Lung (tissue), 12 donors: ENCODE data around the gene C10orf67. TPM values are rescaled to one million over a fixed set of nuclear protein-coding genes. Genes with fewer than 3 reads are reported as not detected.

Experiments used
- ATAC-seq: fragments of 200-7000 bp; cut with Tn5 transposase; one replicate; pipeline ENCODE4 v1.9.1; 2020; ENCODE audit warnings: moderate number of reproducible peaks; ENCODE audit not compliant: insufficient read depth, low FRiP score
- DNase-seq, 3 donors: peaks; one replicate each; pipeline ENCODE4 v3.0.0-alpha.2; 2013 to 2017
- H3K27ac ChIP-seq, 2 donors: one replicate each; pipeline ENCODE4 v1.5.1; 2013; ENCODE audit warnings: mild to moderate bottlenecking in 2 of 2, moderate library complexity in 2 of 2, control low read depth in 1 of 2, inconsistent platforms in 1 of 2, low read depth in 1 of 2, low read length in 1 of 2
- H3K27me3 ChIP-seq, 3 donors: one replicate each; pipeline ENCODE4 v1.5.1; 2013; ENCODE audit warnings: low read length in 2 of 3; ENCODE audit not compliant: control insufficient read depth in 3 of 3, insufficient read depth in 3 of 3
- H3K36me3 ChIP-seq, 4 donors: one replicate each; pipeline ENCODE4 v1.5.1; 2013; ENCODE audit warnings: low read length in 4 of 4, mild to moderate bottlenecking in 1 of 4, moderate library complexity in 1 of 4; ENCODE audit not compliant: control insufficient read depth in 4 of 4, insufficient read depth in 4 of 4
- H3K4me1 ChIP-seq, 5 donors: one replicate each; pipeline ENCODE4 v1.5.1; 2013; ENCODE audit warnings: low read length in 5 of 5, mild to moderate bottlenecking in 2 of 5, moderate library complexity in 1 of 5; ENCODE audit not compliant: control insufficient read depth in 5 of 5, insufficient read depth in 5 of 5
- H3K4me3 ChIP-seq: one replicate; pipeline ENCODE4 v1.5.1; 2013; ENCODE audit warnings: mild to moderate bottlenecking, control low read depth, moderate library complexity
- H3K9ac ChIP-seq, 2 donors: one replicate each; pipeline ENCODE4 v1.5.1; 2013; ENCODE audit warnings: low read length in 2 of 2, control low read depth in 1 of 2; ENCODE audit not compliant: insufficient read depth in 1 of 2
- H3K9me3 ChIP-seq, 4 donors: one replicate each; pipeline ENCODE4 v1.5.1; 2013; ENCODE audit warnings: low read length in 3 of 4, mild to moderate bottlenecking in 1 of 4, moderate library complexity in 1 of 4; ENCODE audit not compliant: control insufficient read depth in 4 of 4, insufficient read depth in 3 of 4
- WGBS, 2 donors: extraction: QIAGEN DNeasy Blood & Tissue Kit; methylation state at CpG; one replicate each; pipeline ENCODE4 v1.1.7; 2013; 5-methylcytosine and 5-hydroxymethylcytosine counted together
- polyA plus RNA-seq, 2 donors: library from polyadenylated mRNA; stranded (reverse); fragments of 200-250 nt; gene quantifications; one replicate each; pipeline ENCODE4 v1.2.1, GENCODE V29; 2013
- total RNA-seq, 2 donors: library from RNA; depleted of rRNA in 1 of 2; stranded (reverse); fragments of >200 nt in 1 of 2; gene quantifications; one replicate each; pipeline ENCODE4 v1.2.1, GENCODE V29; 2014 to 2021
- TF ChIP-seq, protein P1 (sequence below): IDR thresholded peaks from 2 replicates; pipeline ENCODE4 v1.5.1; 2012; ENCODE audit warnings: mild to moderate bottlenecking; ENCODE audit errors: control extremely low read depth, extremely low read depth
- donor health status: control.
- donor health status: control.
- donor health status: Bipolar disorder and iron deficiency.
- donor health status: healthy.
- donor health status: DM: yes; HTN: yes; CAD: no.

C10orf67 gene
- total and polyA plus RNA-seq, 4 donors = 0.33 to 2.3 (median 0.91) TPM

DNA sequence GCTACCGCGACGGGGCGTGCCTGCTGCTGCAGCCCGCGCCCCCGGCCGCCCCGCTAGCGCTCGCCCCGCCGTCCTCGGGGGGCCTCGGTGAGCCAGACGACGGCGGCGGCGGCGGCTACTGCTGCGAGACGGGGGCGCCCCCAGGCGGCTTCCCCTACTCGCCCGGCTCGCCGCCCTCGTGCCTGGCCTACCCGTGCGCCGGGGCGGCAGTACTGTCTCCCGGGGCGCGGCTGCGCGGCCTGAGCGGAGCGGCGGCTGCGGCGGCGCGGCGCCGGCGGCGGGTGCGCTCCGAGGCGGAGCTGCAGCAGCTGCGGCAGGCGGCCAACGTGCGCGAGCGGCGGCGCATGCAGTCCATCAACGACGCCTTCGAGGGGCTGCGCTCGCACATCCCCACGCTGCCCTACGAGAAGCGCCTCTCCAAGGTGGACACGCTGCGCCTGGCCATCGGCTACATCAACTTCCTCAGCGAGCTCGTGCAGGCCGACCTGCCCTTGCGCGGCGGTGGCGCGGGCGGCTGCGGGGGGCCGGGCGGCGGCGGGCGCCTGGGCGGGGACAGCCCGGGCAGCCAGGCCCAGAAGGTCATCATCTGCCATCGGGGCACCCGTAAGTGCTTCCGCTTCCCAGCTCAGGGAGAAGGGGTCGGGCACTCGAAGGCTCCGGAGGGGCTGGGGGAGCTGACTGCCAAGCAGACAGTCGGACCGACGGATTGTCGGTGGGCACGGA is 151.7 kb downstream of the C10orf67 start:
- DNase-seq (peak; percentile 46 to 74 (median 59)), ATAC-seq (no peak)
- Histone ChIP-seq H3K9ac (no peak overlapping the region), H3K36me3 (no peaks in the 10 kb centered on the region), H3K4me1 (peaks cover 0 to 15% (median 0%) of the 10 kb centered on the region in 5 donors), H3K27ac (no peak overlapping the region), H3K9me3 (peaks cover 0 to 7% (median 0%) of the 10 kb centered on the region in 4 donors), H3K4me3 (no peak overlapping the region), H3K27me3 (peaks cover 27 to 79% (median 78%) of the 10 kb centered on the region in 3 donors)
- WGBS, 2 donors = 2 to 3% methylated on average over 86 to 100 of the region's 100 CpGs
- TF ChIP-seq, protein P1, sequence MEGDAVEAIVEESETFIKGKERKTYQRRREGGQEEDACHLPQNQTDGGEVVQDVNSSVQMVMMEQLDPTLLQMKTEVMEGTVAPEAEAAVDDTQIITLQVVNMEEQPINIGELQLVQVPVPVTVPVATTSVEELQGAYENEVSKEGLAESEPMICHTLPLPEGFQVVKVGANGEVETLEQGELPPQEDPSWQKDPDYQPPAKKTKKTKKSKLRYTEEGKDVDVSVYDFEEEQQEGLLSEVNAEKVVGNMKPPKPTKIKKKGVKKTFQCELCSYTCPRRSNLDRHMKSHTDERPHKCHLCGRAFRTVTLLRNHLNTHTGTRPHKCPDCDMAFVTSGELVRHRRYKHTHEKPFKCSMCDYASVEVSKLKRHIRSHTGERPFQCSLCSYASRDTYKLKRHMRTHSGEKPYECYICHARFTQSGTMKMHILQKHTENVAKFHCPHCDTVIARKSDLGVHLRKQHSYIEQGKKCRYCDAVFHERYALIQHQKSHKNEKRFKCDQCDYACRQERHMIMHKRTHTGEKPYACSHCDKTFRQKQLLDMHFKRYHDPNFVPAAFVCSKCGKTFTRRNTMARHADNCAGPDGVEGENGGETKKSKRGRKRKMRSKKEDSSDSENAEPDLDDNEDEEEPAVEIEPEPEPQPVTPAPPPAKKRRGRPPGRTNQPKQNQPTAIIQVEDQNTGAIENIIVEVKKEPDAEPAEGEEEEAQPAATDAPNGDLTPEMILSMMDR = no peak

DNA sequence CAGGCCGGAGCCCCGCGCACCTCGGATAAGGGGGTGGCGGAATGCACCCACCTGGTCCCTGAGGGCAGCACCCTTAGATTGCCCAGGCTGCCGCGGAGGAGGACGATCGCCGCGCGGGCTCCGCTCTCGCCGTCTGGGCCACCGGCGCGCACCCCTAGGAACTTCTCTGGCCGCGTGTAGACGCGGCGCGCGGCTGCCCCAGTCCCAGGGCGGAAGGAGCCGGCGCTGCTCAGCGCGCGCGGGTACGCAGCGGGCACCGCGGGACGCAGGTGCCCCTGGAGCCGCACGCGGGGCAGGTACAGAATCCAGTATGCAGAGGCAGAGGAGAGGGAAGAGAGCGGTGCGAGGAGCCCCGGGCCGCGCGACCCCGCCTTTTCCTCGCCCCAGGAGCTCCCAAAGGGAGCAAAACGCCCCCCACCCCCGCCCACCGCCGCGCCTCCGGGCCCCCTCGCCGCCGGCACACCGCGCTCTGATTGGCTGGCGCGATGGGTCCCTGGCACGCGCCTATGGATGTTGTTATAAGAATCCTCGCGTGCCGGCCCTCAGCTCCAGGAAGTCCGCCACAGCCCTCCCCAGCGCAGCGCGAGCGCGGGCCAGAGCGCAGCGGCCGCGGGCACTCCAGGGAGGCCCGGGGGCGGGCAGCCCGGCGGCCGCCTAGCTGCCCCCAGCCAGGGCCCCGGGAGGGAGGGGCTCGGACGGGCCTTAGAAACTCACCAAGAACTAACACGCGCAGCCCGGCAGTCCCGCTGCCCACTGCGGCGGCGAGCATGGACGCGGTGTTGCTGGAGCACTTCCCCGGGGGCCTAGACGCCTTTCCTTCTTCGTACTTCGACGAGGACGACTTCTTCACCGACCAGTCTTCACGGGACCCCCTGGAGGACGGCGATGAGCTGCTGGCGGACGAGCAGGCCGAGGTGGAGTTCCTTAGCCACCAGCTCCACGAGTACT is 152.6 kb downstream of the C10orf67 start, which contains the start of gene PTF1A:
Gene PTF1A, plus strand, starts transcription at position 549 of the 948 bp plus-strand sequence. Its CDS starts 219 bp downstream, at position 768.
- DNase-seq (no peak), ATAC-seq (no peak)
- peaks cover 24 to 77% (median 76%) of the 10 kb centered on the region in 3 donors for H3K27me3 ChIP-seq

DNA sequence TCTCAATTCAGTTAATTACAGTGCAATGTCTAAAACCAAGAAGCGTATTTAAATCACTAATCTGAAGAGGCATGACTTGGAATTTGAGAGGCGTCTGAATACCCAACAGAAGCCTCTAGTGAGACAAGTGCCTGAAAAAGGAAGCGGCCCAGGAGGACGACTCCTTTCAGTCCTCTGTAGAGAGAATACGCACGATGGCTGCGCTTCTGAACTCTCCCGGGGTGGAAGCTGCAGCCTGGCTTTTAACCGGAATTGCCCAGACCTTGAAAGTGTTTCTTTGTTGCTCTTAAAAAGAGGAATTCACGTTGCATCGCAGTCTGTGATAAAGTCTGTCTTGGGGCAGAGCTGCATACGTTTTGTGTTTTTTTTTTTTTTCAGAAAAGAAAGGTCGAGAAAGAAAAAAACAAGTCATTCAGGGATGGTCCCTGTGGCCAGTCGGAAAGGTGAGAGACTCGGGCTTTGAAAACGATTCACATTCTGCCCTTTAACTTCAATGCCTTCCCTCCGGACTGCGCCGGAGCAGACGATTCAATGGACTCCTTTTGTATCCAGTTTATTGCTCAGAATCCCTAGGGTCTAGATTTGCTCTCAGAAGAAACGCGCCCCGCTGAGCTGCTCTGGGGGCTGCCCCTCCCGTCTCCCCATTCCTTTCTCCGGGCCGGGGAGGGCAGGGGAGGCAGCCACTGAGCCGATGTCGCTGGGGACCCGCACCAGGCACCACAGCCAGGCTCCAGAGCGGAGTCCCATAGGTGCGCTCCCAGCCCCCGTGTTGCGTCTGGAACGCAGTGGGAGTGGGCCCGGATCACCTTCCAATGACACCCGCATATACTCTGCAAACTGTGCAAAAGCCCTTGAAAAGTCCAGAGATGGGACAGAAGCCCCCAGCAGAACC is 153.5 kb downstream of the C10orf67 start:
- Histone ChIP-seq H3K9me3 (peaks cover 0 to 7% (median 0%) of the 10 kb centered on the region in 4 donors), H3K36me3 (no peaks in the 10 kb centered on the region), H3K27me3 (peaks cover 20 to 75% (median 74%) of the 10 kb centered on the region in 3 donors), H3K9ac (no peak overlapping the region), H3K27ac (no peak overlapping the region), H3K4me1 (peaks cover 0 to 15% (median 0%) of the 10 kb centered on the region in 5 donors), H3K4me3 (no peak overlapping the region)
- no peak for ATAC-seq
- DNase-seq = no peak
- TF ChIP-seq, protein P1 = no peak
- WGBS, 2 donors = 3% methylated on average over 36 of the region's 36 CpGs

More for the DNA sequence above, 152.6 kb downstream of the C10orf67 start, which contains the start of gene PTF1A:
- H3K9ac ChIP-seq = no peak within 1 kb of the TSS
- WGBS, 2 donors = 2 to 3% methylated on average over 94 to 107 of the region's 107 CpGs
- H3K36me3 ChIP-seq = no peaks in the 10 kb centered on the region
- H3K27ac ChIP-seq = no peak within 1 kb of the TSS
- TF ChIP-seq, protein P1 = no peak
- no peak within 1 kb of the TSS for H3K4me3 ChIP-seq
- peaks cover 0 to 7% (median 0%) of the 10 kb centered on the region in 4 donors for H3K9me3 ChIP-seq
- H3K4me1 ChIP-seq = peaks cover 0 to 15% (median 0%) of the 10 kb centered on the region in 5 donors
